Measurements from ENCODE around the gene ST7.

- TF ChIP-seq, protein P1, sequence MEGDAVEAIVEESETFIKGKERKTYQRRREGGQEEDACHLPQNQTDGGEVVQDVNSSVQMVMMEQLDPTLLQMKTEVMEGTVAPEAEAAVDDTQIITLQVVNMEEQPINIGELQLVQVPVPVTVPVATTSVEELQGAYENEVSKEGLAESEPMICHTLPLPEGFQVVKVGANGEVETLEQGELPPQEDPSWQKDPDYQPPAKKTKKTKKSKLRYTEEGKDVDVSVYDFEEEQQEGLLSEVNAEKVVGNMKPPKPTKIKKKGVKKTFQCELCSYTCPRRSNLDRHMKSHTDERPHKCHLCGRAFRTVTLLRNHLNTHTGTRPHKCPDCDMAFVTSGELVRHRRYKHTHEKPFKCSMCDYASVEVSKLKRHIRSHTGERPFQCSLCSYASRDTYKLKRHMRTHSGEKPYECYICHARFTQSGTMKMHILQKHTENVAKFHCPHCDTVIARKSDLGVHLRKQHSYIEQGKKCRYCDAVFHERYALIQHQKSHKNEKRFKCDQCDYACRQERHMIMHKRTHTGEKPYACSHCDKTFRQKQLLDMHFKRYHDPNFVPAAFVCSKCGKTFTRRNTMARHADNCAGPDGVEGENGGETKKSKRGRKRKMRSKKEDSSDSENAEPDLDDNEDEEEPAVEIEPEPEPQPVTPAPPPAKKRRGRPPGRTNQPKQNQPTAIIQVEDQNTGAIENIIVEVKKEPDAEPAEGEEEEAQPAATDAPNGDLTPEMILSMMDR (optimal IDR thresholded peaks at IDR 0.05 in 1 of 3, IDR thresholded peaks at IDR 0.05 in 1 of 3, conservative IDR thresholded peaks at IDR 0.05 in 1 of 3; ENCODE audit: extremely low read depth in 1 of 3, insufficient read depth in 2 of 3, low read length in 3 of 3) = peak in 2 of 3 experiments; percentile 38 to 39
- no peak for TF ChIP-seq EZH2 (IDR thresholded peaks at IDR 0.05; ENCODE audit: low read length)
These were observed 59.4 kb downstream of the ST7 start for GRCh38 chr7:117012696-117013095.
